Activated B cell treated with CpG ODN at 0.5 μM for 24 hours (primary cell): Measurements from ENCODE around the gene WNT7B. TPM values are rescaled to one million over a fixed set of nuclear protein-coding genes. Genes with fewer than 3 reads are reported as not detected.

Experiments used
- ATAC-seq: fragments of 200-7000 bp; cut with Tn5 transposase; one replicate; pipeline ENCODE4 v1.10.0; 2021; ENCODE audit warnings: low read depth, mild to moderate bottlenecking, moderate library complexity
- CTCF ChIA-PET: fragments of 350-600 bp; sonication (Branson Sonifier 250); formaldehyde crosslinking; loops from one replicate; lab custom pipeline; 2021; ENCODE audit warnings: antibody characterized with exemption; lab: Charles Lee
- POLR2A ChIA-PET: fragments of 350-600 bp; sonication (Branson Sonifier 250); formaldehyde crosslinking; loops from one replicate; lab custom pipeline; 2021; ENCODE audit warnings: antibody characterized with exemption; lab: Charles Lee
- DNase-seq: peaks from one replicate; pipeline ENCODE4 v3.0.0; 2022
- H3K27ac Mint-ChIP-seq: one replicate; pipeline ENCODE4 v1.8.0; 2020; ENCODE audit warnings: mixed read lengths
- H3K27me3 Mint-ChIP-seq: one replicate; pipeline ENCODE4 v1.8.0; 2021; ENCODE audit warnings: mixed read lengths
- H3K36me3 Mint-ChIP-seq: one replicate; pipeline ENCODE4 v1.8.0; 2021; ENCODE audit warnings: low read depth, mixed read lengths
- H3K4me1 Mint-ChIP-seq: one replicate; pipeline ENCODE4 v1.8.0; 2021; ENCODE audit warnings: mixed read lengths
- H3K4me3 Mint-ChIP-seq: one replicate; pipeline ENCODE4 v1.8.0; 2020; ENCODE audit warnings: mild to moderate bottlenecking, mixed read lengths
- H3K9me3 Mint-ChIP-seq: one replicate; pipeline ENCODE4 v1.8.0; 2020; ENCODE audit warnings: mixed read lengths
- intact Hi-C: fragments of 100-400 bp; cut with micrococcal nuclease; formaldehyde crosslinking; loops from one replicate; pipeline ENCODE4 v1.15.1; 2024
- total RNA-seq: library from RNA; stranded (reverse); gene quantifications from 2 replicates; pipeline ENCODE4 v1.2.3, GENCODE V29; 2022
- TF ChIP-seq, protein P1 (sequence below): fragments of 200-600 bp; IDR thresholded peaks from one replicate; pipeline ENCODE4 v1.8.0; 2022; ENCODE audit warnings: antibody characterized with exemption, mild to moderate bottlenecking

WNT7B gene
- total RNA-seq, 1 donor from 2014 or later = not detected

DNA sequence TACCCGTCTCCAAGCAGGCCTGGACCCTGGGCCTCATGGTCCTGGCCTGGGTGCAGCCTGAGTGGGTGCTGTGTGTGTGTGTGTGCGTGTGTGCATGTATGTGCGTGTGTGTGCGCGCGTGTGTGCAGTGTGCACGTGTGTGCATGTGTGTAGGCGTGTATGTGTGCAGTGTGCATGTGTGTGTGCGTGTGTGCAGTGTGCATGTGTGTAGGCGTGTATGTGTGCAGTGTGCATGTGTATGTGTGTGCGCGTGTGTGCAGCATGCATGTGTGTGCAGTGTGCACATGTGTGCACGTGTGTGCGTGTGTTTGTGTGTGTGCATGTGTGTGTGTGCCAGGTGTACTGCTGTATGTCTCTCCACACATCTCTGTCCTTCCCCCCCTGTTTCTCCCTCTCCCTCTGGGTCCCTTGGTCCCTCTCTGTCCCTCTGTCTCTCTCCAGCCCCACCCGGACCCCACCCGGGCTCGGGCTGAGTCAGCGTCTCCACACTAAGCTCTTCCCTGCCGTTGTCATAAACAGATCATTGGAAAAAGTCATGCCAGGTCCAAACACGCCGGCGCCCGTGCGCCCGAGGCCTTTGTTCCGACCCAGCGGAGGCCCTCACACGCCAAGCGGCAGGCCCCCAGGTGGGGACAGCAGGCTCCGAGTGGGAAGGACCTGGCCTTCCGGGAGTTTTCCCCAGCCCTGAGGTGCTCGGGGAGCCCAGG lies 34.0 kb downstream of the WNT7B start:
- ChIA-PET POLR2A (no interaction called here), CTCF (no interaction called here)
- Mint-ChIP-seq H3K27me3 (no peaks in the 10 kb centered on the region), H3K27ac (no peak overlapping the region), H3K9me3 (peaks cover 3% of the 10 kb centered on the region), H3K36me3 (no peaks in the 10 kb centered on the region), H3K4me3 (no peak overlapping the region), H3K4me1 (peaks cover 16% of the 10 kb centered on the region)
- intact Hi-C loops = no loop called here
- TF ChIP-seq, protein P1, sequence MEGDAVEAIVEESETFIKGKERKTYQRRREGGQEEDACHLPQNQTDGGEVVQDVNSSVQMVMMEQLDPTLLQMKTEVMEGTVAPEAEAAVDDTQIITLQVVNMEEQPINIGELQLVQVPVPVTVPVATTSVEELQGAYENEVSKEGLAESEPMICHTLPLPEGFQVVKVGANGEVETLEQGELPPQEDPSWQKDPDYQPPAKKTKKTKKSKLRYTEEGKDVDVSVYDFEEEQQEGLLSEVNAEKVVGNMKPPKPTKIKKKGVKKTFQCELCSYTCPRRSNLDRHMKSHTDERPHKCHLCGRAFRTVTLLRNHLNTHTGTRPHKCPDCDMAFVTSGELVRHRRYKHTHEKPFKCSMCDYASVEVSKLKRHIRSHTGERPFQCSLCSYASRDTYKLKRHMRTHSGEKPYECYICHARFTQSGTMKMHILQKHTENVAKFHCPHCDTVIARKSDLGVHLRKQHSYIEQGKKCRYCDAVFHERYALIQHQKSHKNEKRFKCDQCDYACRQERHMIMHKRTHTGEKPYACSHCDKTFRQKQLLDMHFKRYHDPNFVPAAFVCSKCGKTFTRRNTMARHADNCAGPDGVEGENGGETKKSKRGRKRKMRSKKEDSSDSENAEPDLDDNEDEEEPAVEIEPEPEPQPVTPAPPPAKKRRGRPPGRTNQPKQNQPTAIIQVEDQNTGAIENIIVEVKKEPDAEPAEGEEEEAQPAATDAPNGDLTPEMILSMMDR = no peak
- DNase-seq = no peak
- ATAC-seq = no peak

DNA sequence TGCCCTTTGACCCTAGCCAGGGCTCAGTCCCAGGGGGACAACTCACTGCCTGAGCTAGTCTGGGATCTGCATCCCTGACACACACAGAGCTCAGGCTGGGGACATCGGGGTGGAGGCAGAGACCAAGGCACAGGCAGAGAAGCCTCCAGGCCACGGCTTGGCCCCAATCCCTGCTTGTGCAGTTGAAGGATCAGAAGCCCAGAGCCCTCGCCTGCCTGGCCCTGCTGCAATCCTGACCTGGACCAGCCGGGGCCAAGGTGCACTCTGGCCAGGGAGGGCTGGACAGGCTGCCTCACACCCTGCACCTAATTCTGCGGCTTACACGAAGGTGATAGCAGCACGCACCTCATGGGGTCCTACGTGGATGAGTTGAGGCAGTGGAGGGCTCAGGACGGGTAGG lies 34.6 kb downstream of the WNT7B start:
- Mint-ChIP-seq H3K27me3 (no peaks in the 10 kb centered on the region), H3K27ac (no peak overlapping the region), H3K4me3 (no peak overlapping the region), H3K36me3 (no peaks in the 10 kb centered on the region), H3K9me3 (peaks cover 4% of the 10 kb centered on the region), H3K4me1 (peaks cover 10% of the 10 kb centered on the region)
- ChIA-PET CTCF (no interaction called here), POLR2A (no interaction called here)
- TF ChIP-seq, protein P1 = no peak
- intact Hi-C loops = no loop called here
- no peak for DNase-seq
- ATAC-seq = no peak

DNA sequence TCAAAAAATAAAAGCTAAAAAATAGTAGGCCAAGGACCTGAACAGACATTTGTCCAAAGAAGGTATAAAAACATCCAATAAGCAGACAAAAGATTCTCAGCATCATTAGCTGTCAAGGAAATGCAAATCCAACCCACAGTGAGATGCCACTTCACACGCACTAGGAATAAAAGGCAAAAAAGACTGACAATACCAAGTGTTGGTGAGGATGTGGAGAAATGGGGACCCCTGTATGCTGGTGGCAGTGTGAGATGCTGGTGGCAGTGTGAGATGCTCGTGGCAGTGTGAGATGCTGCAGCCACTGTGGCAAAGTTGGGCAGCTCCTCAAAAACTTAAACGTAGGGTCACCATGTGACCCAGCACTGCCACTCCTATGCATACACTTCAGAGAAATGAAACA lies 38.0 kb downstream of the WNT7B start:
- H3K4me3 Mint-ChIP-seq = no peak overlapping the region
- no peaks in the 10 kb centered on the region for H3K36me3 Mint-ChIP-seq
- H3K27me3 Mint-ChIP-seq = peaks cover 11% of the 10 kb centered on the region
- ChIA-PET POLR2A (no interaction called here), CTCF (no interaction called here)
- intact Hi-C loops = no loop called here
- DNase-seq (no peak), ATAC-seq (no peak)
- TF ChIP-seq, protein P1 = no peak
- H3K4me1 Mint-ChIP-seq = no peaks in the 10 kb centered on the region
- H3K27ac Mint-ChIP-seq = no peak overlapping the region
- H3K9me3 Mint-ChIP-seq = peaks cover 4% of the 10 kb centered on the region

DNA sequence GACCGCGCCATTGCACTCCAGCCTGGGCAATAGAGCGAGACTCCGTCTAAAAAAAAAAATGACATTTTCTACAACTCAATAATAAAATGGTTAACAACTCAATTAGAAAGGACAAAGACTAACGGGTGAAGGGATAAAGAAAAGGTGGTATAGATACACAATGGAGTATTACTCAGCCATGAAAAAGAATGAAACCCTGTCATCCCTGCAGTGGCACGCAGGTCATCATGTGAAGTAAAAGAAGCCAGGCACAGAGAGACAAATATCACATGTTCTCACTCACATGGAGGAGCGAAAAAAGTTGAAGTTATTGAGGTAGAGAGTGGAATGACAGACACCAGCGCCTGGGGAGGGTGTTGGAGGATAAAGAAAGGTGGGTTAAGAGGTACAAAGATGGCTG lies 39.0 kb downstream of the WNT7B start:
- DNase-seq (no peak), ATAC-seq (no peak)
- Mint-ChIP-seq H3K4me1 (no peaks in the 10 kb centered on the region), H3K4me3 (no peak overlapping the region), H3K27me3 (peaks cover 20% of the 10 kb centered on the region), H3K36me3 (no peaks in the 10 kb centered on the region), H3K27ac (no peak overlapping the region), H3K9me3 (peaks cover 4% of the 10 kb centered on the region)
- intact Hi-C loops = no loop called here
- ChIA-PET POLR2A (no interaction called here), CTCF (no interaction called here)
- TF ChIP-seq, protein P1 = no peak

DNA sequence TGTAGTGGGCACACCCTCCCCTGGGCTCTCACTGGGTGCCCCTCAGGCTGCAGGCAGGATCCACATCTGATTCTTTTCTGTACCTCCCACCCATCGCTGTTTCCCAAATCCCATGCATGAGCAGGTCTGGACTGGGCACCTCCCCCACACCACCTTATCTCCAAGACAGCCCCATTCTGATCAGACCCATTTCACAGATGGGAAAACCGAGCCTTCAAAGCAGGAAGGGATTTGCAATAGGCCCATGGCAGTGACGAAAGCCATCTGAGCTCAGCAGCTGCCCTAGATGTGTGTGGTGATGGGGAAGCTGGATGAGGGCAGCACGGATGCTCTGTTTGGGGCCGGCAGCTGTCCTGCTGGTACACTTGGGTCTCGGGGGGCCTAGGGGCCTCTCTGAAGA lies 41.4 kb downstream of the WNT7B start:
- Mint-ChIP-seq H3K4me1 (no peaks in the 10 kb centered on the region), H3K9me3 (peaks cover 4% of the 10 kb centered on the region), H3K4me3 (no peak overlapping the region), H3K36me3 (no peaks in the 10 kb centered on the region), H3K27me3 (peaks cover 33% of the 10 kb centered on the region), H3K27ac (no peak overlapping the region)
- ChIA-PET POLR2A (no interaction called here), CTCF (no interaction called here)
- intact Hi-C loops = no loop called here
- no peak for ATAC-seq
- TF ChIP-seq, protein P1 = no peak
- DNase-seq = no peak
